Progenitor cell of endocrine pancreas (in vitro differentiated cells): ENCODE results near the gene OR8B8. TPM values are rescaled to one million over a fixed set of nuclear protein-coding genes. Genes with fewer than 3 reads are reported as not detected.
"Not testable (repeated sequence)": the region's sequence is repeated elsewhere in the genome, so short reads cannot be mapped to it uniquely, and the experiment has no call there.

Experiments used
- DNase-seq: peaks from one replicate; pipeline ENCODE4 v3.0.0; 2021; ENCODE audit warnings: low spot score; ENCODE audit not compliant: unreplicated experiment
- H3K27ac Mint-ChIP-seq: 2 replicates; pipeline ENCODE4 v1.8.0; 2021; ENCODE audit warnings: mild to moderate bottlenecking, moderate library complexity, mixed read lengths
- H3K27me3 Mint-ChIP-seq: 2 replicates; pipeline ENCODE4 v1.8.0; 2021; ENCODE audit warnings: mixed read lengths
- H3K36me3 Mint-ChIP-seq: 2 replicates; pipeline ENCODE4 v1.8.0; 2022; ENCODE audit warnings: mixed read lengths; ENCODE audit not compliant: insufficient read depth
- H3K4me1 Mint-ChIP-seq: 2 replicates; pipeline ENCODE4 v1.8.0; 2021; ENCODE audit warnings: low read depth, mixed read lengths
- H3K4me3 Mint-ChIP-seq: 2 replicates; pipeline ENCODE4 v1.8.0; 2021; ENCODE audit warnings: low read depth, mild to moderate bottlenecking, moderate library complexity, mixed read lengths
- H3K9me3 Mint-ChIP-seq: 2 replicates; pipeline ENCODE4 v1.8.0; 2021; ENCODE audit warnings: low read depth, mixed read lengths
- total RNA-seq: library from RNA; stranded (reverse); gene quantifications from 2 replicates; pipeline ENCODE4 v1.2.1, GENCODE V29; 2021
- TF ChIP-seq, protein P1 (sequence below): fragments of 200-600 bp; sonication (generic); IDR thresholded peaks from one replicate; pipeline ENCODE4 v1.5.0; 2021; ENCODE audit warnings: antibody characterized with exemption, mild to moderate bottlenecking; ENCODE audit not compliant: unreplicated experiment

OR8B8 gene
- total RNA-seq, 1 donor from 2014 or later = not detected

DNA sequence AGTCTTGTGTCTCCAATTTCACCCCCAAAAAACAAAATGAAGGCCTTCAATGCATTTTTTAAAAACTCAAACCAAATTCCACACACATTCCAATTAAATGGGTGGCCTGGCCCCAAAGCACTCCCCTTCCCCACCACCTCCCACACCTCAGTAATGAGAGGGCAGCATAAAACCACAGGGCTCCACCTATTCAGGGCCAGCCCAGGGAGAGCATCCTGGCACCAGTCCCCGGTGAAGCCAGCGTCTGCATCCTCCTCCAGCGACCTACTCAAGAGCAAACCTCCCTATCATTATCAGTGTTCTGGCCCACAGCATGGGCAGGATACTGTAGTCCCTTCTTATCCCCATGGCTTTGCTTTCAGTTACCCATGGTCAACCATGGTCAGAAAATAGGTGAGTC is 17.8 kb upstream of the OR8B8 start:
- H3K36me3 Mint-ChIP-seq = no peaks in the 10 kb centered on the region
- no peaks in the 10 kb centered on the region for H3K4me1 Mint-ChIP-seq
- H3K27me3 Mint-ChIP-seq = peaks cover 45% of the 10 kb centered on the region
- no peak overlapping the region for H3K4me3 Mint-ChIP-seq
- no peak for DNase-seq
- no peak overlapping the region for H3K27ac Mint-ChIP-seq
- no peaks in the 10 kb centered on the region for H3K9me3 Mint-ChIP-seq
- TF ChIP-seq, protein P1, sequence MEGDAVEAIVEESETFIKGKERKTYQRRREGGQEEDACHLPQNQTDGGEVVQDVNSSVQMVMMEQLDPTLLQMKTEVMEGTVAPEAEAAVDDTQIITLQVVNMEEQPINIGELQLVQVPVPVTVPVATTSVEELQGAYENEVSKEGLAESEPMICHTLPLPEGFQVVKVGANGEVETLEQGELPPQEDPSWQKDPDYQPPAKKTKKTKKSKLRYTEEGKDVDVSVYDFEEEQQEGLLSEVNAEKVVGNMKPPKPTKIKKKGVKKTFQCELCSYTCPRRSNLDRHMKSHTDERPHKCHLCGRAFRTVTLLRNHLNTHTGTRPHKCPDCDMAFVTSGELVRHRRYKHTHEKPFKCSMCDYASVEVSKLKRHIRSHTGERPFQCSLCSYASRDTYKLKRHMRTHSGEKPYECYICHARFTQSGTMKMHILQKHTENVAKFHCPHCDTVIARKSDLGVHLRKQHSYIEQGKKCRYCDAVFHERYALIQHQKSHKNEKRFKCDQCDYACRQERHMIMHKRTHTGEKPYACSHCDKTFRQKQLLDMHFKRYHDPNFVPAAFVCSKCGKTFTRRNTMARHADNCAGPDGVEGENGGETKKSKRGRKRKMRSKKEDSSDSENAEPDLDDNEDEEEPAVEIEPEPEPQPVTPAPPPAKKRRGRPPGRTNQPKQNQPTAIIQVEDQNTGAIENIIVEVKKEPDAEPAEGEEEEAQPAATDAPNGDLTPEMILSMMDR = no peak

DNA sequence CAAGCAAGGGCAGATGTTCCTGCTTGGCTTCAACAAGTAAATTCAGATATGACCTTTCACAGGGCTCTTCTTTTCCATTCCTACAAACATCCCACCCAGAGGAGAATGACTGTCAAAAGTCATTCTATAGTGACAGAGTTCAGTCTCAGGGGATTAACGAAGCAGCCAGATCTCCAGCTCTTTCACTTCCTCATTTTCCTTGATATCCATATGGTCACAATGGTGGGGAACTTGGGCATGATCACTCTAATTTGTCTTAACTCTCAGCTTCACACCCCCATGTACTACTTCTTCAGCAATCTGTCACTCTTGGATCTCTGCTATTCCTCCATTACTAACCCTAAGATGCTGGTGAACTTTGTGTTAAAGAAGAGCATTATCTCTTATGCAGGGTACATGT is 15.0 kb upstream of the OR8B8 start:
- no peak for DNase-seq
- Mint-ChIP-seq H3K27me3 (peaks cover 40% of the 10 kb centered on the region), H3K4me1 (no peaks in the 10 kb centered on the region), H3K27ac (no peak overlapping the region), H3K36me3 (no peaks in the 10 kb centered on the region), H3K9me3 (no peaks in the 10 kb centered on the region), H3K4me3 (no peak overlapping the region)
- TF ChIP-seq, protein P1 = no peak

DNA sequence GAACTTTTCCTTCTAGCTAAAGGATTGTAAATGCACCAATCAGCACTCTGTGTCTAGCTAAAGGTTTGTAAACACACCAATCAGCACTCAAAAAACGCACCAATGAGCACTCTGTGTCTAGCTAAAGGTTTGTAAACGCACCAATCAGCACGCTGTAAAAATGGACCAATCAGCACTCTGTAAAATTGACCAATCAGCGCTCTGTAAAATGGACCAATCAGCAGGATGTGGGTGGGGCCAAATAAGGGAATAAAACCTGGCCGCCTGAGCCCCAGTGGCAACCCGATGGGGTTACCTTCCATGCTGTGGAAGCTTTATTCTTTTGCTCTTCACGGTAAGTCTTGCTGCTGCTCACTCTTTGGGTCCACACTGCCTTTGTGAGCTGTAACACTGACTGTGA is 13.9 kb upstream of the OR8B8 start:
- peaks cover 31% of the 10 kb centered on the region for H3K27me3 Mint-ChIP-seq
- H3K27ac Mint-ChIP-seq, H3K4me3 Mint-ChIP-seq, H3K36me3 Mint-ChIP-seq, H3K9me3 Mint-ChIP-seq, DNase-seq, H3K4me1 Mint-ChIP-seq: not testable (repeated sequence)

DNA sequence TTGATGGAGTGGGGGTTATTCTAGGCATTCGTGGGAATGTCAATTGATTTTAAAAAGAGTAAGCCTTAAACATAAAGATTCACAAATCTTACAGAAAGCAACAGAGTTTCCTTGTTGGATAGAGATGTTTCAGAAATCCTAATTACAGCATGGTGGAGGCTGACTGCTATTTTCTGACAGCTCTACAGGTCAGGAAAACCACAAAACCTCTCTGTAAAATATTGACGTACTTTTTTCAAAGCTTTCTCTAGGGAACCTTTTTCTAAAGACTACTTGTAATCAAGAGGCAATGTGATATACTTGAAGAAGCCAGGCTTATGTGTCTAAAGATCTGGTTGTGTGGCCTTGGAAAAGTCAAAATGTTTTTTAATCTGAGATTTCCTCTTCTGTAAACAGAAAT is 9.1 kb upstream of the OR8B8 start:
- TF ChIP-seq, protein P1 = no peak
- Mint-ChIP-seq H3K36me3 (peaks cover 1% of the 10 kb centered on the region), H3K27me3 (peaks cover 18% of the 10 kb centered on the region), H3K9me3 (peaks cover 17% of the 10 kb centered on the region), H3K27ac (no peak overlapping the region), H3K4me3 (no peak overlapping the region), H3K4me1 (no peaks in the 10 kb centered on the region)
- DNase-seq = no peak

DNA sequence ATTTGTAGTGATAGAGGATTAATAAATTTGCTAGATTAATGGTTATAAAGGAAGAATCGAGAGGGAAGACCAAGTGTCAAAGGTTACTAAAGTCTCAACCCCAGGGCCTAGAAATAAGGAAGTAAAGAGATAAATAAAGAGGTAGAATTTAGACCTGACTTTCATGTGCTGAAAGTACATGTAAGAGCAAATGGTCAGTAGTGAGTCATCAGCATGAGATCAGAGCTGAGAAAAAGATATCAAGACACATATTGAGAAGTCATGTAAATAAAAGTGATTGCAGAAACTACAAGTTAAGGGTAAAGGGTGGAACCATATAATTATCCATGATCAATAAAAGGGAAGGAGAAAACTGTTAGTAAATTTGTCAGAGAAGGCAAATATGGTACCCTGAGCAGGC is 1.4 kb upstream of the OR8B8 start:
- Mint-ChIP-seq H3K27ac (no peak overlapping the region), H3K4me3 (no peak overlapping the region), H3K27me3 (peaks cover 36% of the 10 kb centered on the region), H3K36me3 (peaks cover 1% of the 10 kb centered on the region), H3K4me1 (peaks cover 6% of the 10 kb centered on the region), H3K9me3 (peaks cover 18% of the 10 kb centered on the region)
- TF ChIP-seq, protein P1 = no peak
- DNase-seq = no peak

- peaks cover 6% of the 10 kb centered on the region for H3K4me1 Mint-ChIP-seq
- no peaks in the 10 kb centered on the region for H3K9me3 Mint-ChIP-seq
- TF ChIP-seq, protein P1 = no peak
- H3K27ac Mint-ChIP-seq = peak overlapping the region; percentile 84
- H3K36me3 Mint-ChIP-seq = no peaks in the 10 kb centered on the region
- H3K4me3 Mint-ChIP-seq = no peak overlapping the region
- H3K27me3 Mint-ChIP-seq = peaks cover 59% of the 10 kb centered on the region
- DNase-seq = no peak
These were observed 2.6 kb downstream of the OR8B8 start for GRCh38 chr11:124442847-124443246.
